Measurements from ENCODE around the gene KIAA1755.

KIAA1755 gene

DNA sequence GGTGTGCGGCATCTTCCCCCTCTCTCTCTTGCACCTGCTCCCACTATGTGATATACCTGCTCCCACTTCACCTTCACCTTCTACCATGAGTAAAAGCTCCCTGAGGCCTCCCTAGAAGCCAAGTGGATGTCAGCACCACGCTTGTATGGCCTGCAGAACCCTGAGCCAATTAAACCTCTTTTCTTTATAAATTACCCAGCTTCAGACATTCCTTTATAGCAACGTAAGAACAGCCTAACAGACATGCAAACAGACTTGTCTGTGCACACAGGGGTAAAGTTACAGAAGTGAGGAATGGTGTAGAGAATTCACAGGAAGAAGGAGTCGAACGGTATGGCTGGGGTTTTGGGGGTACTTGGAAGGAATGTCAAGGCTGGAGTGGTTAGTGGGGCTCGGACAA, 80.7 kb downstream of the KIAA1755 start:
- DNase-seq: peak; percentile 38

DNA sequence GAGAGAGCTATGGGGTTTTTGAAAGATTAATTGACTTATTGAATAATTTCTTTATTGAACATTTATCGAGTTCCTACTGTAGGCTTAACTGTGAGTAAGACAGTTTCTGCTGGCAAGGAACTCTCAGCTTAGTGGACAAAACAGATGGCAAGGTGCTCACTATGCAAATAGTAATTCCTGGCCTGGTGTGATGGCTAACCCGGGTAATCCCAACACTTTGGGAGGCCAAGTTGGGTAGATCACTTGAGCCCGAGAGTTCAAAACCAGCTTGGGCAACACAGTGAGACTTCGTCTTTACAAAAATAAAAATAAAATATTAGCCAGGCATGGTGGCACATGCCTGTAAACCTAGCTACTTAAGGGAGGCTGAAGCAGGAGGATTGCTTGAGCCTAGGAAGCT, 82.0 kb downstream of the KIAA1755 start:
- DNase-seq: no peak

DNA sequence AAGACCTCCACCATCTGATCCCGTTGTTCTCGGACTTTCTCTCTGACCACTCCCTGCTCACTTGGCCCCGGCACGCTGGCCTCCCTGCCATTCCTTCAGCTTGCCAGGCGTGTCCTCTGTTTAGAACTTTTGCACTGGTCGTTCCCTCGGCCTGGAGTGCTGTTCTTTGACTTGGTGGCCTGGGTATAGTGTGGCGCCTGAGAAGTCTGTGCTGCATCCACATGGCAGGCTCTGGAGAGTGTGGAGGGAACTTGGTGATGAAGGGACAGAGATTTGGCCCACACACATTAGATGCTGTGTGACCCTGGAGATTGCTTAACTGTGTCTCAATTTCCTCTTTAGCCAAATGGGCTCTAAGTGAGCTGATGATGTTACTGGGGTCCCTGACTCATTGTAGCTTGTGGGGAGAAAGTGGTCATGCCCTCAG, 82.5 kb downstream of the KIAA1755 start:
- no peak for DNase-seq

DNA sequence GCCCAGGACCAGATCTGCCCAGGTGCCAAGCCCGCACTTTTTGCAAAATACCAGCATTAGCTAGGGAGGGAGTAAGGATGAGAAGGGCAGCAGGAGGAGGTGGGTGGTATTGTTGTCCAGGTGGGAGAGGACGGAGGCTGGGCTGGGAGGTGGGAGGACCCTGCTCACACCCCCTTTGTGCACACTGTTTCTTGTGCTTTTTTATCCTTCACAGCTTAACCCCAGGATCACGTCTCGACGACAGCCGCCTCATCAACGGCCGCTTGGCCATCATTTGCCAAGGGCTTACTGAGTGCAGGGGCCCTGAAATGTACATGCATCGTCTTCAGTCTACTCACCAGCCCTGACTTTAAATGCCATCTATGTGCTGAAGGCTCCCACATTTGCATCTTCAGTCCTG, 83.3 kb downstream of the KIAA1755 start:
- no peak for DNase-seq

DNA sequence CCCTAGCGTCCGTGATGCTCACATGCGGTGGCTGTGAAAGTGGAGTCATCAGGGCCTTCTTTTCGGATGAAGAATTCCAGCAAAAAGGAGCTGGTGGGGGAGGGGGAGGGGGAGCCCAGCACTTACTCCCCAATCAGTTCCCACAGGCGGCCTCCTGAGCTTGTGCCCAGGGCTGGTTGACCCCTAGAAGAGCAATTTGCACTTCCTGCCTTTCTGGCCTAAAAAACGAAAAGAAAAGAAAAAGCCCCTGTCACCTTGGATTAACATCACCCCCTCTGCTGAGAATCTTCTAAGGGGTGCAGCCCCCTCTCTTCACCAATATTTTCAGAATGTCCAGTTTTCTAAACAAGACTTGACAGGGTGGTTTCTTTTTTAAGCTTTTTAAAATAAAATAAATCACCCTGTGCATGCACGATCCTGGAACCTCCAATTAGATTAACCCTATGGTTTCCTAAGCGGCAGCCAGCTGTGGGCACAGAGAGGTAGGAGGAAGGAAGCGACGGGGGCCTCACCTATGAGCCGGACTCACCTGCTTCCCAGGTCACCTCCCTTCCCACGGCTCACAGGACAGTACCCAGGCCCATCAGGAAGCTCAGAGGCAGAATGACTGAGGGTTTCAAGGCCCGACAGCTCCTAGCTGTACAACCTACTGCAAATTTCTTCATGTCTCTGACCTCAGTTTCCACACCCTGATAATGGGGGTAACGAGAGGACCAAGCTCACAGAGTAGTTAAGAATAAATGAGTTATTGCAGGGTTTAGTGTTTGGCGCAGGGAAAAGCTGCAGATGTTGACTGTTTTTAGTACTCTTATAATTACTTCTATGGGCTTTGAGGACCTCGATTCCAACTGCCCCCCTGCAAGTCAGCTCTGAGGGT, 85.0 kb downstream of the KIAA1755 start:
- DNase-seq: no peak

DNA sequence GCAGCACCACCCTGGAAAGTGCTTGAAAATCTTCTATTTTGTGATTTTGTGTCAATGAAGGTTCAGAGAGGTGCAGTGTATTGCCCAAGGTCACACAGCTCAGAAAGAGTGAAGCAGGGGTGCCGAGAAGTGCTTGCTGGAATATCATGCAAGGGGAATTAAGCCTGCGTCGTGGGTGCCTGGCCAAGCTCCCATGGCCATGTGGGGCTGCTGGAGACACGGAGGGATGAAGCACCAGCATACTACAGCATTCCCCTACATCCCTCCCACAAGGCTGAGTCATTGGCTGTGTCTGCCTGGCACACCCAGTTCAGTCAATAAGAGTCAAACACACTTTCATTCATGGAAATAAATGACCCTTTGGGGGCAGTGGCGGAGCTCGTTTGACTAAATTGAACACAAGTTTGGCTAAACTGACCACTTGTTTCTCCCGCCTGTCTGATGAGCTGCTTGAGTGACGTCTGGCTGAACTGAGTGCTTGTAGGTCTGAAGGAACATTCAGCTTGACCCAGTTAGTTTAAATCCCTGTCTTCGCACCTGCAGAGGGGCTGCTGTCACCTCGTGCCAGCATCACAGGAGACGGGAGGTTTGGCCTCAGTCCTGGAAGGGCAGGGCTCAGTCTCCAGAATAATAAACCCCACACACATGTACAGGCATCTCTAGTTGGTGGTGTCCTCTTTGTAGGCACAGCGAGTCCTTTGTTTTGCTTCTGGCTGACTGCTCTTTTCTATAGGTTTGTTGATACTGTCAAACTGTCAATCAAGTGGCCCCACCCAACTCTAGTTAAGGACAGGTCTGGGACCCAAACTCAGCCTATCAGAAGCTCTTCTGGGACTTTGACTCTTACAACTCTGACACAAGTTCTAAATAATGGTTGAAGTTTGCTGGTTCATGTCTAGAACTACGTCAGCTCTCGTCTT, 87.0 kb downstream of the KIAA1755 start:
- DNase-seq: peak; percentile 85

DNA sequence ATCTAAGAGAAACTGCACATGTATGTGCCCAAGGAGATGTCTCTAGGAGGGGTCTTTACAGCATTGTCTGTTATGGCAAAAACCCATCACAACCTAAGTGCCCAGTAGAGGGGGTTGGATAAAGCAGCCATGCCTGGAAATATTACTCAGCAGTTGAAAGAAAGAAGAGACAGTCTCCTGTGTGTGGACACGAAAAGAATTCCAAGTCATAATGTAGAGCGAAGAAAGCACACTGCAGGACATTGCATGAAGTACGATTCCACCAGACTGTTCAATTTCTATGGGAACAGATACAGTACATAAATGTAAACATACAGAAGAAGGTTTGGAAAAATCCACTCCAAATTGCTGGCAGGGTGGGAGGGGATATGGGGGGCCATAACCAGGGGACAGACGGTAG, 88.1 kb downstream of the KIAA1755 start:
- peak; percentile 54 for DNase-seq

DNA sequence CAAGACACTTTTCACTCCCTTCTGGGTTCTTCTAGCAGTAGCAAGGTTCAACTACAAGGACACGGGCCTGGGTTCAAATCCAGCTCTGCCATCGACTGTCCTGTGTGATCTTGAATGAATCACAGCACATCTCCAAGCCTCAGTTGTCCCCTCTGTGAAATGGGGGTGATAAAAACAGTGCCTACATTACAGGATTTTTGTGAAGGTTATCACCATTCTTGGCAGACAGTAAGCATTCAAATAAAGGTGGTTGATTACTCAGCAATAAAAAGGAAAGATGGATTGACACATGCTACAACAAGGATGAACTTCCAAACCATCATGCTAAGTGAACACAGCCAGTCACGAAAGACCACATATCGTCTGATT, 88.9 kb downstream of the KIAA1755 start:
- no peak for DNase-seq

DNA sequence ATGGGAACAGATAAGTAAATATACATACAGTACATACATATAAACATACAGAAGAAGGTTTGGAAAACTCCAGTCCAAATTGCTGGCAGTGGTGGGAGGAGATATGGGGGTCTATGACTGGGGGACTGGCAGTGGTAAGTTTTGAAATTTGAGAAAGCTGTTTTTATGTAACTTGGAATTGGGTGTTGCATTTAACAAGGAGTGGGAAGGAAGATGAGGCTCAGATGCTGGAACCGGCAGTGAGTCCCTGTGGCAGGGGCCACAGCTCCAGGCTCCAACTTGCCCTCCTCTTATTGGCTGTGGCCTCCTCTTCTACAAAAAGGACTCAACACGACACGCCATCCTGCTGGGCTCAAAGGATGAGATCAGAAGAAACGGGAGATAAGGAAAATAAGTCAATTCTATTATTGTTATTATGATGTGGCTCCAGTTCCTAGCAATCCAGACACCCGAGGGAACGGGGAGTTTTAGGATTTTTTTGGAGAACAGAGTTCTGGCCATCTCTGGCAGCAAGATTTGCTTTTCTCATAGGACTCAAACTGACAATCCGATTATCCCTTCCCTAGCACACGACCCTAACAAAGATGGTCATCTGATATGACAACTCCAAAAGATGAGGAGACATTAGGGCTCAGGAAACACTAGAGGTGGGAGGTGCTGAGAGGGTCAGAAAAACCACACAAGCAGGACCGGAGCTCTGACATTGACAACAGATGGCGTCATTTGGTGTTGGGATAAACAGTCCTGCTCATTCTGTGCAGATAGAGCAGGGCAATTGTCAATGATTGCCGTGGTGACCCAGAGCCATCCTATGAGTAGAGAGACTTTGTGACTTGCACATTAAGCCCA, 89.5 kb downstream of the KIAA1755 start:
- DNase-seq: no peak

DNA sequence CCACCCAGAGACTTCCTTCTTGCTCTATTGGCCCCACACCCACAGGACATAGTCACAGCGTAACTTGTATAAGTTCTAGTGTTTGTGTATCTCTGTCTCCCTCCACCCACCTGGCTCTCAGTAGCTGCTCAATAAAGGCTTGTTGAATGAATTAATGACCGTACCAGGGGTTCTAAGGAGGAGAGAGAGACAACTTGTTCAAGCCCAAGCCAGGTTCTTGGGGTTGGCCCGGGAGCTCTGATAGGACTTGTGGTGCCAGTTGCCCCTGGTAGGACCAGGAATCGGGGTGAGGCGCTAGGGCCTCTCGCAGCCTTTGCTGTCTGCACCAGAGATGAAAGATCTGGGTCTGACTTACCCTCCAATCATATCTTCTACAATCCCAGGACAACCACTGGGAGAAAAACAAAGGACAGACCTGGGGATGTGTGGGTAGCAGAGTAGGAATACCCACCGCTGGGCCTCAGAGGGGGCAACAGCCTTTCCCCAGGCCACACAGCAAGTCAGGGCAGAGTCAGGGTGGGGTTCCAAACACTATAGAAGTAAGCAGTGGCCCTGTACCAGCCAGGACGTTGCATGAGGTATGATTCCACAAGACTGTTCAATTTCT, 90.2 kb downstream of the KIAA1755 start:
- no peak for DNase-seq

DNA sequence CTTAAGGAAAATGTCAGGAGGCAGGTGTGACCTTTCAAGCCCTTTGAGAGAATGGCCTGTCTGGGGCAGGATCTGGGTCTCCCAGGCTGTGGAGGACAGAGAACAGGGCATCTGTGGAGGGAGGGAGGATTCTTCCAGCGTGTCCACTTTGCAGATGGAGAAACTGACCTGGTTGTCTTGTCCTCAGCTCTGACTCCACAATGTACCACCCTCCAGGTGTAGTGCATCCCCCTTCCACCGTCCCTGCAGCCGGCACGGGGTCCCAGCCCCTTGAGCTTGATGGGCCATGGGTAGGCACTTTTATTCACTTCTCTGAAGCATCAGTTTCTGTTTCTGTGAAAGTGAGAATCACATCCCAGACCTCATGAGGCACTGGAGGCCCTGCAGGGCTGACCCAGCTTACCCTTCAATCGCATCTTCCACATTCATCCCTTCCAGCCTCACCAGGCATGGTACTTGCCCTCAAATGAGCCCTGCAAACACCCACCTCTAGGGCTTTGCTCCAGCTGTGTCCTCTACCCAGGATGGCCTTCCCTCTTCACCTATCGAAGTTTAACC, 90.8 kb downstream of the KIAA1755 start:
- DNase-seq: no peak

DNA sequence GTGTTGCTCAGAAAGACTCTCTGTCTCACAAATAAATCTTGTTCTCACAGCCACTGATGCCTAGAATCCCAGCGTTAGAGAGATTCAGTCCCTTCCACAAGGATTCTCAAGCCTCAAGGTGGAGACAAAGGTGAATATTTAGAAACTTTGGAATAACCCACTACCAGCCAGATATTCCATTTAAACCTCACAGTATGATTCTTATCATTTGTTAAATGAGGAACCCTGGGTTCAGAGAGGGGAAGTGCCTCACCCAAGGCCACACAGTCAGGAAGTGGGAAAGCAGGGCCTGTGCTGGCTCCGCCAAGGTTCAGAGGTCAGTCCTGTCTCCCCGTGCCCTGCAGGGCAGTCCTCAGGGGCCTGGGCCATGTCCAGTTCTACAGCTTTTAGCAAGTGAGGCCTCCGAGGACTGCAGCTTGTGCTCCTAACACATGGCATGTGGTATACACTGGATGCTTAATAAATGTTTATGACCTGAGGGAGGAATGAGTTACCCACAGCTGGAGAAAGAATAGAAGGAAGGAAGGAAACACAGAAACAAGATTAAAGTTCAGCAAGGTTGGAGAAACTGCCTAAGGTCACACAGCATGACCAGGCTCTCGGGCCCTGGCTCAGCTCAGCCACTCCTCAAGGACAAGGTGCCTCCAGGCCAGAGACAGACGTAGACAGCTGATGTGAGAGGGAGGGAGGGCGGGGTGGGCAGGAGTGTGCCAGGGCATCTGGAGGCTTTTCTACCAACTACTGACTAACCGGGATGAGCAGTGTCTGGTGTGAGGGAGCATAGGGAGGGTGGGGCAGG, 91.5 kb downstream of the KIAA1755 start:
- no peak for DNase-seq

DNA sequence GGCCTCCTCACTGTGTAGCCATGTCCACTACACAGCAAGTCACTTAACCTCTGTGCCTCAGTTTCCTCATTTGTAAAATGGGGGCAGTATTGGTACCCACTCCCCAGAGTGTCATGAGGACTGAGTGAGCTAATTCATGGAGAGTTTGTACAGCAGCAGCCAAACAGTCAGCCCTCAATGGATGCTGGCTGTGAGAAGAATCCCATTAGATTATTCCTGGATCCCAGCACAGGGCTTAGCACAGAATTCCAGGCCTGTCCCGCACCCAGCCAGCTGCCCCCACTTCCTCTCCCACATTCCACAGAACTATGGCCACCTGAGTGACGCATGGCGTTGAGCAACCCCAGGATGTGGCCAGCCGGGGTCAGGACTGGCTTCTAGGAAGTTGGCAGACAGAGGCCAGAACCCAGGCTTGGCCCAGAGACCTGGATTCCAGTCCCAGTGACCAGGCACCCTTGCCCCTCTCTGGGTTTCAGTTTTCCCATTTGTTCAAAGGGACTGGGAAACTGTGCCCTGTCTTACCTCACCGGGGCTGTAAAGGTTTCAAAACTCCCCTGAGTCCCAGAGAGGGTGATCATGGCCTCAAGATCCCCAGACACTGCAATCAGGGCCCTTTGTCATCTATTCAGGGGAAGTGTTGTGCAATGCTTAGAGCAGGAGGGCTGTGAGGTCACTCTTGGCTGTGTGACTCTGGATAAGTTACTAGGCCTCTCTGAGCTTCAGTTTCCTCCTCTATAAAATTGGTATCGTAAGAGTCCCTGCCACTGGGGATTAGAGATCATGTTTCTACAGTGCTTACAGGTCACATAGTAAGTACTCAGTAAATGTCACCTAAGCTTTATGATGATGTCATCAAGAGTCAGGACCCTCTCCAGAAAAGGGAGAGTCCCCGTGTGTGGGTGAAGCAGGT, 92.4 kb downstream of the KIAA1755 start:
- peak; percentile 90 for DNase-seq

DNA sequence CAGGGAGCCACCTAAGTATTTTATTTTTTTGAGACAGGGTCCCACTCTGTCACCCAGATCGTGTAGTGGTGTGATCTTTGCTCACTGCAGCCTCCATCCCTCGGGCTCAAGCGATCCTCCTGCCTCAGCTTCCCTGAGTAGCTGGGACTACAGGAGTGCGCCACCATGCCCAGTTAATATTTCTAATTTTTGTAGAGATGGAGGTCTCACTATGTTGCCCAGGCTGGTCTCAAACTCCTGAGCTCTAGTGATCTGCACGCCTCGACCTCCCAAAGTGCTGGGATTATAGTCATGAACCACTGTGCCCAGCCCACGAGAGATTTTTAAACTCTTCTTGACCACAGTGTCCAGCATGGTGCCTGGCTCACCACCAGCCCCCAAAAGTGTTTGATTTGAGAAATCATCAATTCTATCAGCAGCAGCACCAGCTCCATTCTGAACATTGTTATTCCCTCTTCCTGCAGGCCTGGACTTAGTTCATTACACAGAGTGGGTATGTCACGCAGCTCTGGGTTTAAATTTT, 93.1 kb downstream of the KIAA1755 start:
- no peak for DNase-seq

DNA sequence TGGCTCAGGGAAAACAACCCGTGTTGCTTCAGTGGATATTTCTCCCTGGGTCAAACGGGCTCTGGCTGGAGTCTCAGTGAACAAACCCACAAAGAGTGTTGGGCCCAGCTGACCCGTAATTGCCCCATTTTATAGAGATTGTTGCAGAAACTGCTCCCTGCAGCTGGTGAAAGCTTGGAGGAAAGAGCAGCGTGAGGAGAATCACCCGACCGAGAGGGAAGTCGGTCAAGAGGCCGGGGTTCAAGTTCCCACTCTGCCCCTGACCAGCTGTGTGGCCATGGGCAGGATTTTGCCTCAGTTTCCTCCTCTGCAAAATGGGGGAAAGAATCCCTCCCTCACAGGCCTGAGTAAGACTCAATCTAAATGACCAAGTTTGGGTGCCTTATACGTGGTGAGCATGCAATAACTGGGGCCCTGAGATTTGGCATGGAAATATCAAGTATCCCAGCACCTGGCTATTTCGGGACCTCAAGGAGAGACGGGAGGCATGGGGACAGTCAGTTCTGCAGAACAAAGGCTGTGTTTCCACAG, 93.8 kb downstream of the KIAA1755 start:
- no peak for DNase-seq

DNA sequence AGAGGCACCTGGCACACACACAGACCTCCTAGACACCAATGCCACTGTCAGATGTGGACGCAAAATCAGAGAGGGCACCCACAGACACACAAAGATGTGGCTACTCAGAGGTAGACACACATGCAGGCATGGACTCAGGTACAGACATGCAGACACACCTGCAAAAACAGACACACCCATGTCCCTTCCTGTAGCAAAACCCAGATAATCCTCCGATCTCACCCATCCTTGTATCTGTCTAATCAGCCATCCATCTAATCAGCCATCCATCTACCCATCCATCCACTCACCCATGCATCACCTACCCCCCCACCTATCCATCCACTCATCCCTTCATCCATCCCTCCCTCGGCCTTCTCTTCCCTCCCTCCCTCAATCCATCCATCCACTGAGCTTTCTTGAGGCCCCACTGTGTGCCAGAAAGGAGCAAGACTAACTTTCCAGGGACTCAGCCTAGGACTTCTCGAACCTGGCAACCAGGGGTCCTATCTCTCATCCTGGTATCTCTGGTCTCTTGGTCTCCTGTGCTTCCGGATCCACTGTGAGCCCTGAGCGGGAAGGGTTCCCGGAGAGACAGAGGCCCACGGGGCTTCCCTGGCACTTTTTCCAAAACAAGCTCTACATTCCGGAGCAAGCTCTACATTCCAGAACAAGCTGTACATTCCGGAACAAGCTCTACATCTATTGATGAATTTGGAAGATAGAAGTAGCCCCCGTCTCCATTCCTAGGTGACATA, 94.4 kb downstream of the KIAA1755 start:
- peak; percentile 64 for DNase-seq

DNA sequence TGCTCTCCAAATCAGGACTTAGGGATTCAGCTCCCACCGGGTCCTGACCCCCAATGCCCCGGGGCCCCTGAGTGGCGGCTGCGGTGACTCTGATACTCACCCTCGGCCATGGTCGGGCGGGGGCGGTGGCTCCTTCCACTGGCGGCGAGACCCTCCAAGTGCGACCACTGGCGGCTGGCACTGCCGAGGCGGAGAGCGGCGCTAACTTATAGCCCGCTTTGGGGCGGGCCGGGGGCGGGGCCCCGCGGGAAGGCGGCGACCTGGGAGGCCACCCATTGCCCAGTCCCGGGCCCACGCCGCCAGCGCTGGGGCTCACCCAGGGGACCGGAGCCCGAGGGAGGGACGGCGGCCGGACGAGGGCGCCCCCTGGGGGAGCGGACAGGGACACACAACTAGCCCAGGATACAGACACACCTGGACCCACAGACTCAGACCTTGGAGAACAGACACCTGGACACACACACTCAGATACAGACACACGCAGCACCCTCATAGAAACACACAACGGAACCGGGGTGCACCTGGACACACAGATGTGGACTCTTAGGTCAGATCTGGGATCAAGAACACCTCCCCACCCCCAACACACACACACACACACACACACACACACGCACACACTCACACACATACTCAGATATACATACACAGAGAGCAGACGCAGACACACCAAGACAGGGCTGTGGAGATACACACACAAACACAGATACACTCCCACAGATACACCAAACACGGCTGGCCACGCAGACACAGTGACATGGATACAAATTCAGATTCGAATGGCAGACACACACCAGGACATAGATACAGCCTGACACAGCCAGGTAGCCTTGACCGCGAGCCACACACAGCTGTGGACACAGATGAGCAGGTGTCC, 95.2 kb downstream of the KIAA1755 start, which contains the start of gene TGM2:
TSS of gene TGM2 (minus strand) at position 182 of the 877 bp plus-strand sequence. CDS start at position 110, 72 bp downstream.
- peak; percentile 32 for DNase-seq

DNA sequence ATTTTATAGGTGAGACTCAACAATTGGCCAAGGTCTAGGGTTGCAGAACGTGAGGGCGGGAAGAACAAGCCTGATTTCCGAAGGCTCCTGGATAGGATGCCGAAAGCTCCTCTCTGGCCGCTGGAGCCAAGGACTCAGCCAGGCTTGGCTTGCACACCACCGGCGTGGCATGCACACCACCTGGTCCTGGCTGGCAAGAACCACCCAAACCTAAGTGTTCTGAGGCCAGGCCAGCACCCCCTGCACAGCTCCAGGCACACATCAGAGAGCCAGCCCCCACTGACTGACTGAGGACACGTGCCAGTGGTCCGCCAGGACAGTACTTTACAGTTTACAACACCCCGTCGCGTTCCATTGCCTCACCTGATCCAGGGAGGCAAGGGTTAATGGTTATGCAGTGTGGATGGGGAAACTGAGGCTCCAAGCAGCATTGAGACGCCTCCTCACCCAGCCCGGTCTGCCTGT, 95.9 kb downstream of the KIAA1755 start:
- DNase-seq: no peak
